Naive B cell (primary cell): ENCODE data around the gene ATP6V1G2. TPM values are rescaled to one million over a fixed set of nuclear protein-coding genes. Genes with fewer than 3 reads are reported as not detected.
"Not testable (repeated sequence)": the region's sequence is repeated elsewhere in the genome, so short reads cannot be mapped to it uniquely, and the experiment has no call there.

ENCODE experiments used
- ATAC-seq, 2 donors: fragments of 150-1000 bp; cut with Tn5 transposase; 2 replicates each; pipeline ENCODE4 v1.10.0; 2021; ENCODE audit warnings: low read depth in 2 of 2, mild to moderate bottlenecking in 2 of 2, moderate library complexity in 2 of 2
- DNase-seq: peaks from one replicate; pipeline ENCODE4 v3.0.0; 2022
- H3K27ac Mint-ChIP-seq, 6 donors: one replicate each; pipeline ENCODE4 v1.8.0; 2020 to 2022; ENCODE audit warnings: mild to moderate bottlenecking in 6 of 6, mixed read lengths in 6 of 6, moderate library complexity in 5 of 6, inconsistent platforms in 2 of 6
- H3K27me3 Mint-ChIP-seq, 3 donors: one replicate each; pipeline ENCODE4 v1.8.0; 2021 to 2022; ENCODE audit warnings: mixed read lengths in 3 of 3, mild to moderate bottlenecking in 1 of 3
- H3K36me3 Mint-ChIP-seq, 2 donors: one replicate each; pipeline ENCODE4 v1.8.0; 2020 to 2022; ENCODE audit warnings: mixed read lengths in 2 of 2, inconsistent platforms in 1 of 2, mild to moderate bottlenecking in 1 of 2
- H3K4me1 Mint-ChIP-seq, 3 donors: one replicate each; pipeline ENCODE4 v1.8.0; 2020 to 2022; ENCODE audit warnings: mixed read lengths in 3 of 3, inconsistent platforms in 1 of 3, mild to moderate bottlenecking in 1 of 3, moderate library complexity in 1 of 3
- H3K4me3 Mint-ChIP-seq, 8 donors: one replicate each; pipeline ENCODE4 v1.8.0; 2020 to 2022; ENCODE audit warnings: mild to moderate bottlenecking in 8 of 8, mixed read lengths in 8 of 8, moderate library complexity in 8 of 8, inconsistent platforms in 2 of 8
- H3K9me3 Mint-ChIP-seq, 7 donors: one replicate each; pipeline ENCODE4 v1.8.0; 2020 to 2022; ENCODE audit warnings: mixed read lengths in 7 of 7, mild to moderate bottlenecking in 5 of 7, inconsistent platforms in 2 of 7, moderate library complexity in 1 of 7
- polyA plus RNA-seq, 6 donors: library from polyadenylated mRNA; unstranded; fragments of 300-500 nt; fragmentation: Illumina TruSeq; gene quantifications; one replicate each; pipeline ENCODE4 v1.2.3, GENCODE V29; 2021; ENCODE audit warnings: low read depth in 6 of 6

ATP6V1G2 gene
- polyA plus RNA-seq, result under 1 TPM in 2 of 6 donors, not detected in 4; 0.67 to 0.69 TPM

- Mint-ChIP-seq H3K9me3 (no peaks in the 10 kb centered on the region), H3K36me3 (peaks cover 0 to 5% of the 10 kb centered on the region in 2 donors), H3K4me1 (peaks cover 26 to 52% (median 28%) of the 10 kb centered on the region in 3 donors), H3K27me3 (no peaks in the 10 kb centered on the region), H3K4me3 (peak within 1 kb of the TSS; percentile 84 to 95 (median 91)), H3K27ac (peak within 1 kb of the TSS; percentile 83 to 98 (median 96))
- ATAC-seq (peak; percentile 45), DNase-seq (peak; percentile 77)
These were observed at the start of gene ATP6V1G2 for GRCh38 chr6:31546339-31546957. TSS of gene ATP6V1G2 (minus strand) at chr6:31546608. CDS start at chr6:31546559, 49 bp downstream.

- Mint-ChIP-seq H3K4me1 (peaks cover 45 to 92% (median 70%) of the 10 kb centered on the region in 3 donors), H3K9me3 (no peaks in the 10 kb centered on the region)
These were observed 46.0 kb upstream of the ATP6V1G2 start for GRCh38 chr6:31592396-31592771.

GRCh38 chr6:31590691-31591090 is 44.3 kb upstream of the ATP6V1G2 start:
- Mint-ChIP-seq H3K4me1 (peaks cover 55 to 95% (median 72%) of the 10 kb centered on the region in 3 donors), H3K4me3 (peak overlapping the region in 3 of 8 donors; percentile 36 to 65 (median 64))

More at GRCh38 chr6:31592396-31592771, 46.0 kb upstream of the ATP6V1G2 start:
- DNase-seq (no peak), ATAC-seq (peak in 1 of 2 donors; percentile 2)
- Mint-ChIP-seq H3K4me3 (peak overlapping the region; percentile 73 to 91 (median 84)), H3K27ac (peak overlapping the region; percentile 85 to 98 (median 95)), H3K36me3 (peaks cover 5 to 8% of the 10 kb centered on the region in 2 donors), H3K27me3 (no peaks in the 10 kb centered on the region)

GRCh38 chr6:31588871-31589650 is 42.7 kb upstream of the ATP6V1G2 start:
- Mint-ChIP-seq H3K27ac (peak overlapping the region in 4 of 6 donors; percentile 57 to 96 (median 85)), H3K4me1 (peaks cover 63 to 98% (median 73%) of the 10 kb centered on the region in 3 donors), H3K36me3 (peaks cover 5 to 8% of the 10 kb centered on the region in 2 donors), H3K4me3 (peak overlapping the region in 7 of 8 donors; percentile 7 to 81 (median 68)), H3K27me3 (no peaks in the 10 kb centered on the region), H3K9me3 (no peaks in the 10 kb centered on the region)
- DNase-seq (no peak), ATAC-seq (no peak)

More at GRCh38 chr6:31590691-31591090, 44.3 kb upstream of the ATP6V1G2 start:
- H3K36me3 Mint-ChIP-seq, H3K27me3 Mint-ChIP-seq, DNase-seq, H3K9me3 Mint-ChIP-seq, ATAC-seq: not testable (repeated sequence)
- H3K27ac Mint-ChIP-seq, result peak overlapping the region in 2 of 6 donors; percentile 36 to 75

- no peaks in the 10 kb centered on the region for H3K27me3 Mint-ChIP-seq
- H3K36me3 Mint-ChIP-seq, result peaks cover 5 to 8% of the 10 kb centered on the region in 2 donors
- peaks cover 62 to 98% (median 66%) of the 10 kb centered on the region in 3 donors for H3K4me1 Mint-ChIP-seq
- no peaks in the 10 kb centered on the region for H3K9me3 Mint-ChIP-seq
- ATAC-seq, result no peak
- peak; percentile 33 for DNase-seq
- H3K27ac Mint-ChIP-seq, result peak overlapping the region; percentile 72 to 97 (median 95)
- peak overlapping the region; percentile 68 to 99 (median 90) for H3K4me3 Mint-ChIP-seq
These were observed 41.7 kb upstream of the ATP6V1G2 start for GRCh38 chr6:31587791-31588777.

- peak; percentile 82 for DNase-seq
- H3K4me1 Mint-ChIP-seq, result peaks cover 62 to 96% (median 63%) of the 10 kb centered on the region in 3 donors
- peak overlapping the region; percentile 68 to 100 (median 91) for H3K4me3 Mint-ChIP-seq
- H3K36me3 Mint-ChIP-seq, result peaks cover 5 to 13% of the 10 kb centered on the region in 2 donors
- H3K9me3 Mint-ChIP-seq, result no peaks in the 10 kb centered on the region
- peak; percentile 80 to 81 for ATAC-seq
- no peaks in the 10 kb centered on the region for H3K27me3 Mint-ChIP-seq
- peak overlapping the region; percentile 91 to 99 (median 97) for H3K27ac Mint-ChIP-seq
These were observed 40.3 kb upstream of the ATP6V1G2 start for GRCh38 chr6:31586599-31587281.

- peaks cover 65 to 89% (median 71%) of the 10 kb centered on the region in 3 donors for H3K4me1 Mint-ChIP-seq
- H3K4me3 Mint-ChIP-seq, result peak within 1 kb of the TSS; percentile 68 to 100 (median 91)
- peak within 1 kb of the TSS; percentile 94 to 99 (median 97) for H3K27ac Mint-ChIP-seq
- H3K36me3 Mint-ChIP-seq, result peaks cover 10 to 20% of the 10 kb centered on the region in 2 donors
- DNase-seq (no peak), ATAC-seq (no peak)
- H3K27me3 Mint-ChIP-seq, result no peaks in the 10 kb centered on the region
- no peaks in the 10 kb centered on the region for H3K9me3 Mint-ChIP-seq
These were observed 39.6 kb upstream of the ATP6V1G2 start, which contains the start of gene LST1 for GRCh38 chr6:31586008-31586407. TSS of gene LST1 (plus strand) at chr6:31586277. CDS start at chr6:31587300, 1,023 bp downstream.

GRCh38 chr6:31585491-31585890 is 39.1 kb upstream of the ATP6V1G2 start:
- H3K9me3 Mint-ChIP-seq, result no peaks in the 10 kb centered on the region
- no peaks in the 10 kb centered on the region for H3K27me3 Mint-ChIP-seq
- DNase-seq (peak; percentile 16), ATAC-seq (no peak)
- peaks cover 67 to 84% (median 71%) of the 10 kb centered on the region in 3 donors for H3K4me1 Mint-ChIP-seq
- peak overlapping the region; percentile 68 to 100 (median 90) for H3K4me3 Mint-ChIP-seq
- H3K27ac Mint-ChIP-seq, result peak overlapping the region; percentile 94 to 99 (median 97)
- peaks cover 11 to 25% of the 10 kb centered on the region in 2 donors for H3K36me3 Mint-ChIP-seq

GRCh38 chr6:31582230-31582643 is 35.8 kb upstream of the ATP6V1G2 start, which contains the start of gene LTB:
TSS of gene LTB (minus strand) at chr6:31582424. CDS start at chr6:31582417, 7 bp downstream.
- ATAC-seq, result peak; percentile 60
- Mint-ChIP-seq H3K27ac (peak within 1 kb of the TSS; percentile 96 to 99 (median 98)), H3K36me3 (peaks cover 6 to 26% of the 10 kb centered on the region in 2 donors), H3K27me3 (no peaks in the 10 kb centered on the region), H3K4me3 (peak within 1 kb of the TSS; percentile 94 to 100 (median 99)), H3K9me3 (no peaks in the 10 kb centered on the region), H3K4me1 (peaks cover 71 to 84% (median 74%) of the 10 kb centered on the region in 3 donors)
- peak; percentile 79 for DNase-seq

GRCh38 chr6:31581434-31582229 is 35.2 kb upstream of the ATP6V1G2 start:
- Mint-ChIP-seq H3K27me3 (no peaks in the 10 kb centered on the region), H3K27ac (peak overlapping the region; percentile 96 to 99 (median 98)), H3K4me1 (peaks cover 71 to 84% (median 74%) of the 10 kb centered on the region in 3 donors), H3K9me3 (no peaks in the 10 kb centered on the region), H3K4me3 (peak overlapping the region; percentile 94 to 100 (median 99)), H3K36me3 (peaks cover 6 to 26% of the 10 kb centered on the region in 2 donors)
- ATAC-seq (no peak), DNase-seq (no peak)

GRCh38 chr6:31580807-31581433 is 34.5 kb upstream of the ATP6V1G2 start:
- ATAC-seq (peak; percentile 75), DNase-seq (peak; percentile 86)
- Mint-ChIP-seq H3K4me3 (peak overlapping the region; percentile 94 to 100 (median 99)), H3K9me3 (no peaks in the 10 kb centered on the region), H3K4me1 (peaks cover 71 to 84% (median 74%) of the 10 kb centered on the region in 3 donors), H3K27ac (peak overlapping the region; percentile 96 to 99 (median 98)), H3K36me3 (peaks cover 6 to 26% of the 10 kb centered on the region in 2 donors), H3K27me3 (no peaks in the 10 kb centered on the region)
